Measurements from ENCODE around the gene CCRL2.
"Not testable (repeated sequence)": the region's sequence is repeated elsewhere in the genome, so short reads cannot be mapped to it uniquely, and the experiment has no call there.

Gene CCRL2

DNA sequence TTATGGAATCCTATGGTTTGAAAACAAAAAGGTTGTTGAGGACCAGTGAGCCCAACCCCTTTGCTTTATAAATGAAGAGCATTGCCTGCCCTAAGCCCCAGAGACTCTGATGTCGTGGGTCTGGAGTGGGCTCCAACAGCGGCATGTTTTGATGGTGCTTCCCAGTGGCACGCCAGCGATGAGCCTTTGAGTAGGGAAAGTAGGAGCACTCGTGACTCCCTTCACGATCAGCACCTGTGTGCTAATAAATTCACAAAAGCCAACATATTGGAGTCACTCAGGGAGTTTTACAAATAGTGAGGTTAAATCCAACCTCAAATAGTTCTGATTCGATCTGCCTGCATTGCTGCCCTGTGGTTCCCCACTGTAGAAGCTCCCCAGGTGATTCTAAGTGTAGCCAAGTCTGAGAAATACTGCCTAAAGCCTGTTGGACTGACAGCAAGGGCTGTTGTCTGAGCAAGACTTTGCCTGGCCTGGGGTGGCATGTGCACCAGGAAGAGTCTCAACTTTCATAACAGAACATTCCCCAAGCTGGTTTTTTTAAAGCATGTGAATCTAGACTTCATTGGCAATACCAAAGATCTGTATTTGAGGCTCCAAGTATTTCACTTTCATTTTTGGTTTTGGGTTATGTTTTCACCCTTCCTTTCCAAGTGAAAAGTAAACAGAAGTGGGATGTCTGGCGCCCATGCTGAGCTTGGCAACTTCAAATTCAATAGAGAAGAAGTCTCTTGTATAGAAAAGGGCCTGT lies 26.4 kb upstream of the CCRL2 start:
- Histone ChIP-seq H3K4me3 (ENCODE audit: insufficient read length, low read depth) (no peak overlapping the region), H3K27me3 (ENCODE audit: insufficient read depth, insufficient read length) (no peaks in the 10 kb centered on the region), H3K36me3 (ENCODE audit: insufficient read depth, insufficient read length, low read length) (no peaks in the 10 kb centered on the region), H3K9ac (ENCODE audit: insufficient read length, low read depth) (no peak overlapping the region), H3K4me1 (ENCODE audit: insufficient read depth, insufficient read length) (peaks cover 4% of the 10 kb centered on the region), H3K9me3 (ENCODE audit: insufficient read depth, low read length) (no peaks in the 10 kb centered on the region)
- TF ChIP-seq ZNF274 (IDR thresholded peaks at IDR 0.05; ENCODE audit: low read depth, low read length) (no peak), SUZ12 (IDR thresholded peaks at IDR 0.05; ENCODE audit: extremely low read depth, insufficient read depth, insufficient read length) (no peak), YY1 (IDR thresholded peaks at IDR 0.05; ENCODE audit: insufficient read depth, insufficient read length) (no peak)
- DNase-seq (ENCODE audit: low read depth, low spot score): no peak

DNA sequence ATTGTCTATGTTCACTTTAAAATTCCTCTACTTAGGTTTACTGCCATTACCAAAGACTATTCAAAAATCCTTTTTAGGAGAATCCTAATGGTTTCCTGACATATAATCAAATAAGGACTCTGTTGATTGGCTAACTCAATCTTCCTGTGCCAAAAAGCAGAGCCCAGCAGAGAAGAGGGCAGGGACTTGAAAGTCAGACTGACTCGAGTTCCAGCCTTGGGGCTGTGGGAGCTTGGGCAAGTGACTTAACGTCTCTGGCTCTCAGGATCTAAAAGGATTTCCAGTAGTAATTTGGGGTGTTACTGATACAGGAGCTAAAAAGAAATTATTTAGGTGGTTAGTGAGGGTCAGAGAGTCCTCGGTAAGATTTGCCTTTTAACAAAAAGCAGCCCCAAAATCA lies 25.4 kb upstream of the CCRL2 start:
- Histone ChIP-seq H3K4me1 (ENCODE audit: insufficient read depth, insufficient read length) (peaks cover 4% of the 10 kb centered on the region), H3K4me3 (ENCODE audit: insufficient read length, low read depth) (no peak overlapping the region), H3K9ac (ENCODE audit: insufficient read length, low read depth) (no peak overlapping the region), H3K27me3 (ENCODE audit: insufficient read depth, insufficient read length) (no peaks in the 10 kb centered on the region), H3K9me3 (ENCODE audit: insufficient read depth, low read length) (no peaks in the 10 kb centered on the region), H3K36me3 (ENCODE audit: insufficient read depth, insufficient read length, low read length) (no peaks in the 10 kb centered on the region)
- TF ChIP-seq YY1 (IDR thresholded peaks at IDR 0.05; ENCODE audit: insufficient read depth, insufficient read length) (no peak), ZNF274 (IDR thresholded peaks at IDR 0.05; ENCODE audit: low read depth, low read length) (no peak), SUZ12 (IDR thresholded peaks at IDR 0.05; ENCODE audit: extremely low read depth, insufficient read depth, insufficient read length) (no peak)
- DNase-seq (ENCODE audit: low read depth, low spot score): no peak

DNA sequence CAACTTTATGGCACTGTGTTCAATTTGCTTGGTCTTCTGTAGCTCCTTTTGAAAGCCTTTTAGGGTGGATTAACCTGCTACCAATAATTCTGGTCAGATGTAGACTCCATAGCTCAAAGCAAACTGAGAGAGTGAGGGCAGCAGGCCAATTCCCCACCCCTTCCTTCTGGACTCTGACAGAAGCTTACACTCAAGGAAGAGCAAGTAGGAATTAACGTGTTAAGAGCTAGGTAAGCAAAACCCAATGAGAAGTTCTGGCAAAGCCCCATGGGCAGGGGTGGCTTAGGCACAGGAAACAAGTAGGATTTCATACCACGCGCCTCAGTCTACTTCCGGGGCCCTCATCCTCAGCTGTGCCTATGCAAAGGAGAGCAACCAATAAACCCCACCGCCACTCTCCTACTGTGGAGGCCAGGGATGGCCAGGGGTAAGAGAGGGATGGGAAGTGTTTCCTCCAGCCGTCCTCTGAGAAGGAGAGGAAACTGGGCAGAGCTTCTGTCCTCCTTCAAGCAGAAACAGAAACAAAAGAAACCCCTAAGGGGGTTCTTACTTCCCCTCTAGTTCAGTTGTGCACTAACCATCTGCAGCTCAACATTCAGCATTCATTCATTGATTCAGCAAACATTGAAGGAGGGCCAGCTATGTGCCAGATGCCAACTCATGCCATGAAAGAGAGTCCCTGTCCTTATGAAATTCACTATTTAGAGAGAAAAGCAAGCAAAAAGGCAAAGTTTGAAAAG lies 23.7 kb upstream of the CCRL2 start:
- H3K36me3 ChIP-seq (ENCODE audit: insufficient read depth, insufficient read length, low read length): no peaks in the 10 kb centered on the region
- peaks cover 9% of the 10 kb centered on the region; the same call in 1 of the 2 replicates for H3K9me3 ChIP-seq (ENCODE audit: insufficient read depth, low read length)
- H3K9ac ChIP-seq (ENCODE audit: insufficient read length, low read depth): no peak overlapping the region
- no peak for DNase-seq (ENCODE audit: low read depth, low spot score)
- H3K4me1 ChIP-seq (ENCODE audit: insufficient read depth, insufficient read length): peaks cover 4% of the 10 kb centered on the region
- TF ChIP-seq ZNF274 (IDR thresholded peaks at IDR 0.05; ENCODE audit: low read depth, low read length) (no peak), YY1 (IDR thresholded peaks at IDR 0.05; ENCODE audit: insufficient read depth, insufficient read length) (no peak), SUZ12 (IDR thresholded peaks at IDR 0.05; ENCODE audit: extremely low read depth, insufficient read depth, insufficient read length) (no peak)
- H3K27me3 ChIP-seq (ENCODE audit: insufficient read depth, insufficient read length): no peaks in the 10 kb centered on the region
- no peak overlapping the region for H3K4me3 ChIP-seq (ENCODE audit: insufficient read length, low read depth)

DNA sequence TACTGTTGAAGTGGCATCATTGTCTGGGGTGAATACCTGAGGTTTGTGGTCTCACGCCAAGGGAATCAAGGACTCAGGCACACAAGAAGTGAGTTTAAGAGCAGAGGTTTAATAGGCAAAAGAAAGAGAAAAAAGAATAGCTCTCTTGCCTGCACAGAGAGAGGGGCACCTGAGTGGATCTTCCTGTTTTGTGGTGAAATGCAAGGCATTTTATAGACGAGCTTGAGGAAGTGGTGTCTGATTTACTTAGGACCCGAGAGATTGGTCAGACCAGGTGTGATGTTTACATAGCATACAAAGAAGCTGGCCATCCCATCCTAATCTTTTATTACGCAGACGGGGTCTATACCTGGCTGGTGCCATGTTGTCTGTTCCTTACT lies 23.1 kb upstream of the CCRL2 start:
- H3K9me3 ChIP-seq (ENCODE audit: insufficient read depth, low read length): peaks cover 12% of the 10 kb centered on the region; the same call in 1 of the 2 replicates
- no peaks in the 10 kb centered on the region for H3K36me3 ChIP-seq (ENCODE audit: insufficient read depth, insufficient read length, low read length)
- H3K27me3 ChIP-seq (ENCODE audit: insufficient read depth, insufficient read length): no peaks in the 10 kb centered on the region
- no peak for TF ChIP-seq SUZ12 (IDR thresholded peaks at IDR 0.05; ENCODE audit: extremely low read depth, insufficient read depth, insufficient read length)
- TF ChIP-seq ZNF274 (IDR thresholded peaks at IDR 0.05; ENCODE audit: low read depth, low read length): no peak
- no peak for TF ChIP-seq YY1 (IDR thresholded peaks at IDR 0.05; ENCODE audit: insufficient read depth, insufficient read length)
- H3K4me3 ChIP-seq (ENCODE audit: insufficient read length, low read depth): no peak overlapping the region
- DNase-seq (ENCODE audit: low read depth, low spot score): no peak
- H3K4me1 ChIP-seq (ENCODE audit: insufficient read depth, insufficient read length): peaks cover 4% of the 10 kb centered on the region
- no peak overlapping the region for H3K9ac ChIP-seq (ENCODE audit: insufficient read length, low read depth)

DNA sequence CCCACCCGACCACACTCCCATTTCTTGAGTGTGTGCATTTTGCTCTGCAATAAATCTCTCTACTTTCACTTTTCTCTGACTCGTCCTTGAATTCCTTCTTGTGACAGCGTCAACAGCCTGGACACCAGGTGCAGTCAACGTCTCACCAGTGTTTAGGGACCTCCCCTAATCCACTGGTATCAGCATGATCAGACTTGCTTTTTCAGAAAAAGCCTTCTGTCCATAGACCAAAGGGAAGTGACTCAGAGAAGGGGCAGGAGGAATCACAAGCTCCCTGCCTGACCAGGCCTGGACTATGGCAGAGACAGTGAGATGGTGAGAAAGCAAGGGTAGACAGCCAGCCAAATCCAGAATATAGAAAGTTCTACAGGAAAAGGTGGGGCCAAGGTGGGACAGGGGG lies 20.9 kb upstream of the CCRL2 start:
- H3K36me3 ChIP-seq (ENCODE audit: insufficient read depth, insufficient read length, low read length): no peaks in the 10 kb centered on the region
- TF ChIP-seq YY1 (IDR thresholded peaks at IDR 0.05; ENCODE audit: insufficient read depth, insufficient read length) (no peak), ZNF274 (IDR thresholded peaks at IDR 0.05; ENCODE audit: low read depth, low read length) (no peak), SUZ12 (IDR thresholded peaks at IDR 0.05; ENCODE audit: extremely low read depth, insufficient read depth, insufficient read length) (no peak)
- H3K9ac ChIP-seq (ENCODE audit: insufficient read length, low read depth): no peak overlapping the region
- DNase-seq (ENCODE audit: low read depth, low spot score): no peak
- H3K27me3 ChIP-seq (ENCODE audit: insufficient read depth, insufficient read length): no peaks in the 10 kb centered on the region
- no peaks in the 10 kb centered on the region for H3K4me1 ChIP-seq (ENCODE audit: insufficient read depth, insufficient read length)
- no peak overlapping the region for H3K4me3 ChIP-seq (ENCODE audit: insufficient read length, low read depth)
- peaks cover 17% of the 10 kb centered on the region; the same call in 1 of the 2 replicates for H3K9me3 ChIP-seq (ENCODE audit: insufficient read depth, low read length)

DNA sequence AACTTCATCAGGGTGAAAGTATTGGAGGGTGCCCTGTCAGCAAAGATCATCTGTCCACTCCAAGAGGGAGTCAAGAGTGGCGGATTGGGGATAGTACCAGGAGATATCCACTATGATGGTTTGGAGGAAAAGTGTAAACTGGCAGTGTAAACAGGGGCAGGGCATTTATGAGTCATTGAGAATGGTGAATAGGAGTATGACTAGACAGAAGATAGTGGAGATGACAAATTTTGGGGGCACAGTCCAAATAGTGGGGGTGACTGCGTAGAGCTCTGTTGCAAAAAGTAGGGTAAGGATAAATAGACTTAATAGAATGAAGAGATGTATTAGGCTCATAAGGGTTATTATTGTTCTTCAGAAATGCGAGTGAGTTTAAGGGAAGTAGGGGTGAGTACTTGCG lies 18.2 kb upstream of the CCRL2 start:
- not testable (repeated sequence) for H3K27me3 ChIP-seq (ENCODE audit: insufficient read depth, insufficient read length); H3K36me3 ChIP-seq (ENCODE audit: insufficient read depth, insufficient read length, low read length); H3K9ac ChIP-seq (ENCODE audit: insufficient read length, low read depth); H3K4me1 ChIP-seq (ENCODE audit: insufficient read depth, insufficient read length); H3K4me3 ChIP-seq (ENCODE audit: insufficient read length, low read depth); DNase-seq (ENCODE audit: low read depth, low spot score)
- H3K9me3 ChIP-seq (ENCODE audit: insufficient read depth, low read length): peaks cover 23% of the 10 kb centered on the region; the same call in 1 of the 2 replicates

DNA sequence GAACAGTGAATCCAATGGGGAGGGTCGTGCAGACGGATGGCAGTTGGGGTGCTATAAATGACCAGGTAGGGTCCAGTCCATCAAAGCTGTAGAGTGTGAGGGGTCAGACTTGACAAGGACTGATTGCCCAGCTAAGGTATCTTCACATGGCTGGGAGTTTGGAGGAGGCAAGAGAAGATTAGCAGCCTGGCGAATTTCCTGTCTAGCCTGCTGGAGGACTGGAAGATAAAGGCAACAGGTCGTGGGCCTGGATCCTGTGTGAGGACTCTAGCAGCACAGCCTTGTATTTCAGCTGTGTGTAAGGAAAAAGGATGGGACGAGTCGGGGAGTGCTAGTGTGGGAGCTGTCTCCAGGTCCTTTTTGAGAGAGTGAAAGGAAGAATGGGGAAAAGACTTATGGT lies 17.8 kb upstream of the CCRL2 start:
- H3K4me1 ChIP-seq (ENCODE audit: insufficient read depth, insufficient read length): peaks cover 2% of the 10 kb centered on the region
- TF ChIP-seq SUZ12 (IDR thresholded peaks at IDR 0.05; ENCODE audit: extremely low read depth, insufficient read depth, insufficient read length) (no peak), YY1 (IDR thresholded peaks at IDR 0.05; ENCODE audit: insufficient read depth, insufficient read length) (no peak), ZNF274 (IDR thresholded peaks at IDR 0.05; ENCODE audit: low read depth, low read length) (no peak)
- no peak for DNase-seq (ENCODE audit: low read depth, low spot score)

DNA sequence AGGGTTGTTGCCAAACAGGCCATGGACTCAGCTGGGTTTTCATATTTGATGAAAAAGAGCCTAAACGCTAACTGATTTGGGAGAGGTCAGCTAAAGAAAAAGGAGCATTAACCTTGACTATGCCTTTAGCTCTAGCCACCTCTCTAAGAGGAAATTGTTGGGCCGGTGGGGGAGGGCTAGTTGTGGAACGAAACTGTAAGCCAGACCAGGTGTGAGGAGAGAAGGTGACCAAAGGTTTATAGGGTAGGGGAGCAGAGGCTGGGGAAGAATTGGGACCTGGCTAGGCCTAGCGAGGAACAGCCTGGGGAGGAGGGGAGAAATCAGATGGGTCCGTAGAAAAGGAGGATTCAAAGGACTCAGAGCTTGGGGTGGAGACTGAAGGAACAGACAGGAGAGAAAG lies 15.5 kb upstream of the CCRL2 start:
- not testable (repeated sequence) for H3K9ac ChIP-seq (ENCODE audit: insufficient read length, low read depth); DNase-seq (ENCODE audit: low read depth, low spot score); H3K4me1 ChIP-seq (ENCODE audit: insufficient read depth, insufficient read length); H3K4me3 ChIP-seq (ENCODE audit: insufficient read length, low read depth); H3K36me3 ChIP-seq (ENCODE audit: insufficient read depth, insufficient read length, low read length); H3K27me3 ChIP-seq (ENCODE audit: insufficient read depth, insufficient read length)
- H3K9me3 ChIP-seq (ENCODE audit: insufficient read depth, low read length): peaks cover 23% of the 10 kb centered on the region; the same call in 1 of the 2 replicates

More for the DNA sequence above, 17.8 kb upstream of the CCRL2 start:
- no peak overlapping the region for H3K9ac ChIP-seq (ENCODE audit: insufficient read length, low read depth)
- H3K27me3 ChIP-seq (ENCODE audit: insufficient read depth, insufficient read length): no peaks in the 10 kb centered on the region
- no peaks in the 10 kb centered on the region for H3K36me3 ChIP-seq (ENCODE audit: insufficient read depth, insufficient read length, low read length)
- peaks cover 23% of the 10 kb centered on the region; the same call in 1 of the 2 replicates for H3K9me3 ChIP-seq (ENCODE audit: insufficient read depth, low read length)
- no peak overlapping the region for H3K4me3 ChIP-seq (ENCODE audit: insufficient read length, low read depth)

Measured in NT2/D1 (cell line).